GM19023 (cell line): Measurements from ENCODE around the gene TRPV4.

ENCODE experiments used
- ATAC-seq: cut with Tn5 transposase; IDR thresholded peaks from one replicate; pipeline ENCODE4 v1.9.1; 2021; ENCODE audit warnings: mild to moderate bottlenecking, moderate library complexity; ENCODE audit not compliant: unreplicated experiment

The TRPV4 gene

DNA sequence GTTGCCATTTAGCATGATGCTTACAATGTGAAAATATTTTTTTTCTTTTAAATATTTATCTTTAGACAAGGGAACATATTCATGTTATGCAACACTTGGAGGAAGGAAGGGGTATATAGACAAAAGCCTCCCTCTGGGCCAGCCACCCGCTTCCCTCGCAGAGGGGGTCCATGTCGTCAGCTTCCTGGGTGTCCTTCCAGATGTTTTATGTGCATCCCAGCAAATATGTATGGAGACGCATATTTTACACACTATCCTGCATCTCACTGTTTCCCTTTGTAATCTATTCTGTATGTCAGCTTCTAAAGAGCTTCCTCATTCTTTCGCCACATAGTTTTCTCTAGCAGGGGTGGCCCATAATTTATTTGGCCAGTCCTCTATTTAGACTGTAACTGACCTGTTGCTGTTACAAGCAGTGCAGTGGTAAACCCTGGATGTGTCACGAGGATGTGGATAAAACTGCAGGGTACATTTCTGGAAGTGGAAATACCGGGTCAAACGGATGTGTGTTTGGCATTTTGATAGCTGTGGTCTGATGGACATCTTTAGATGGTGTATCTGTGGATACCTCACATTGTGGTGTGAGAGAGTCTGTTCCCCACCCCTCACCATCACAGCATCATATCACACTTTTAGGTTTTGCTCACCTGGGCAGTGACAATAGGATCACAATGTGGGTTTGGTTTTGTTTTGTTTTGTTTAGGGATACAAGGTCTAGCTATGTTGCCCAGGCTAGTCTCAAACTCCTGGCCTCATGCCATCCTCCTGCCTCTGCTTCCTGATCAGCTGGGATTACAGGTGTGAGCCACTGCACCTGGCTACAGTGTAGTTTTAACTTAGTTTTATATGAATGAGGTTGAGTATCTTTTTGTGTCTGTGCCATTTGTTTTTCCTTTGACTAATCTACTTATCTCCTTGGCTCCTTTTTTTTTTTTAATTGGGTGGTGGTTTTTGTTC, 87.9 kb downstream of the TRPV4 start:
- no peak for ATAC-seq

DNA sequence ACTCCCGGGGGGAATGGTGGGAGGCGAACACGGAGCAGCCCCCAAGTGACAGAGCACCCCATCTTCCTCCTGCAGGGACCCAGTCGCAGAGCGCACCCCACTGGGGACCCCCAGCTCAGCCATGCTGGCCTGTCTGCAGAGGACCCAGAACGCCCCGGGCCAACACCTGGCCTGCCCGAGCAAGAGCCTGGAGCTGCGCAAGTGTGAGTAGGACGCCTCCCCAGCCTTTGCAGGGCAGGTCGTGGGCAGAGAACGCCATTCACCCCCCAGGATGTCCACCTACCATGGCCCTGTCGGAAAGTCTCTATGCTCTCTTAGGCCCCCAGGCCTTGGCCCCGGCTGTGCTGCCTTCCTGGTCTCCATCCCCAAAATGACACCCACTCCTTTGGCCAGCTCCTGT, 89.2 kb downstream of the TRPV4 start:
- no peak for ATAC-seq

DNA sequence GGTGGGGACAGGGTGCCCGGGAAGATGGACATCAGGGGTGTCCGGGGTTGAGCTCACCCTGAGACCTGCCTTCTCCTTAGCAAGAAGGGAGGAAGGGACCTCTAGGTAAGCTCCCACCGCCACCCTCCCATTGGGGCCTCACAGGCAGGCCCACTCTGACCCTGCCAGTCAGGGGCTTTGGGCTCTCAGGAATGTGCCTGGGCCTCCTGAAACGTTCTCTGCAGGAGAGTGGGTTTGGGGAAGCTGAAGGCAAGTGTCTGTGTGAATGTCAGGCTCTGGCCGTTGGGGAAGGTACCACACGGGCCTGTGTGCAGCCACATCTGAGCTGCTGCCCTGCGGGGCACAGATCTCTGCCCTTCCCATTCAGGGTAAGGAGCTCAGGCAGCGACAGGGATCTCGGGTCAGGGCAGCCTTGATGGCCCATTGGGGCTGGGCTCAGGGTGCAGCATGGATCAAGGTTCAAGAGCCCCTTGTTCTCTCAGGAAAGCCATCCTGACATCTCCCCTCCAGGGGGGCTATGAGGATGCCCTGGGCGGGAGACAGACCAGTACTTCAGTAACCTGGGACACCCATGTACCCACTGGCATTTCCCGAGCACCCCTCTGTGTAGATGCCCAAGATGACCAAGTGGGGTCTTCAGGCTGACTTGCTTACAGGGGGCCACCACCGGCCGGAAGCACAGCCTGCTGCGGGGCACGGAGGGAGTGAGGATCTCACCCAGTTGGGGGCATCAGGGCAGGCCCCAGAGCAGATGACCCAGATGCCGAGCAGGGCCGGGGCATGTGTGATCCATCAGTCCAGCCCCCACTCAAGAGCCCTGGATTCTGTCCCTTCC, 89.9 kb downstream of the TRPV4 start:
- ATAC-seq: no peak

DNA sequence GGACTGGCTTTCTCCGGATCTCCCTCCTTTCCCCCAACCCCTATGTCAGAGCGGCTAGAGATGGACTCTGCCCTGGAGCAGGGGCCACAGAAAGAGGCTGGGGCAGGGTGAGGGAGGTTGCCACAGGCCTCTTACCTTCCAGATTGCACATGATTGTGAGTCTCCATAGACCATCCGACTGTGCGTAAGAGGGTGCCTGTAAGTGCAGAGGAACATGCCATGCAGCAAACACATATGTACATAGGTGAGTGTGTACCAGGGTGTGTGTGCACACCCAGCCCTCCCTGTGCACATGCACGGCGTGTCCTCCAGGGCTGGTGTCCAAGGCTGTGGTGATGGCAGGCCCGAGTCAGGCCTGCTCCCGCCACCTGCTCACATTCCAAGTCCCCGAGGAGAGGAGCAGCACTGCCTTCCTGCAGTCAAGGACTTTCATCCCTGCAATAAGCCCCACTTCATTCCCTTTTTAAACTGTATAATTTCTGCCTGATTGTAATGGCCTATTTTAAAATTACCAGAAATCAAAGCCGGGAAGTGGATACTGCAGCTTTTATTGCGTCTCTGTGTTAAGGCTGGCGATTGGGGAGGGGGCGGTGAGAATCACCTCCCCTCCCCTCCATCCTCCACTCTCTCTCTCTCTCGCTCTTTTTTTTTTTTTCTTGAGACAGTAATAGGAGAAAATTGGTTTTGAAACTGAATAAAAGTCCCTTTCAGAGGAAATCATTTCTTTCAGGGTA, 91.1 kb downstream of the TRPV4 start:
- no peak for ATAC-seq

DNA sequence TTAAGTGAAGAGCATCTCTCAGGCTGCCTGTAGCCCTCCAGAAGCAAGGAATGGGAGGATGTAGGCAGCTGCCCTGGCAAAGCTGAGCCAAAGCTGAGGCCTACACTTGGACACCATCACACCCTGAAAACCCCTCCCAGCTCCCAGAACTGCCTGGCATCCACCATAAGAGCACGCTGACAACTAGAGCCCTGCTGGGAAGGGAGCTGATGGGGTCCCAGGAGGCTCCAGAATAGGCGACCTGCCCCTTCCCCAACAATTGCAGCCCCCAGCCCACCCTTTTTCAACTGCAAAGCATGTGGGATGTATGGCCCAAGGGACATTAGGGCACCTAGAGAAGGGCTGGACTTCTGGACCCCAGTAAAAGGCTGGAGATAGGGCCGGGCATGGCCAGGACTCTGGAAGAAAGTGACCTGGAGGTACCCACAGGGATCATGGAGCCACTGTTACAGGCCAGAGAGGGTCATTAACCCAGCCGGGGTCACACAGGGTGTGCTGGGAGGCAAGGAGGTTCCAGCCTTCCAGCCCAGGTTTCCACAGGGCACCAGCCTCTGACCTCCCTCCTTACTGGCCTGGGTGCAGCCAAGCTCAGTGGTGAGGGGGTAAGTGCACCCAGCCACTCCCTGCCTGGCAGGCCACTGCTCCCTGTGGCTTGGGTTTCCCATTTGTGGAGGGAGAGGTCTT, 91.8 kb downstream of the TRPV4 start:
- ATAC-seq: no peak

DNA sequence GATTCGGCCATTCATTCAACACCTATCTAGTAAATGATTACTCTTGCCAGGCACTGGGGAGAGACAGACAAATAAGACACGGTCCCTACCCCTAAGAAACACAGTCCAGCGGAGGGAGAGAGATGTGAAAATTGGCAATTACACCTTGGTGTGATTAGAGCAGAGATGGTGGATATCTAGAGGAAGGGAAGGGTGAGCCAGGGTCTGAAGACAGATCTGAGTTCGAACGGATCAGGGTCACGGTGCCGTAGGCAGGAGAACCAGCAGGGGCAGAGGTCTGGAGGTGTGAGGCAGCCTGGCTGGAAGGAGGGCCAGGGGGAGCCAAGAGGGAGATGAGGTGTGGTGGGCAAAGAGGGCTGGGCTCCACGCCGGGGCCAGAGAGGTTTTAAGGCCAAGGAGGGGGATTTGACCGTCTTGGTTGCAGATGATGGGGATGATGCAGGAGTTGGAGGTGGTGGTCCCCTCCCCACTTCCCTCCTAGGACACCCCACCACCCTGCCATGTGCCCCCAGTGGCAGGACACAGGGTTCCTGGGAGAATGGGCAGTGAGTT, 92.4 kb downstream of the TRPV4 start:
- ATAC-seq: no peak

DNA sequence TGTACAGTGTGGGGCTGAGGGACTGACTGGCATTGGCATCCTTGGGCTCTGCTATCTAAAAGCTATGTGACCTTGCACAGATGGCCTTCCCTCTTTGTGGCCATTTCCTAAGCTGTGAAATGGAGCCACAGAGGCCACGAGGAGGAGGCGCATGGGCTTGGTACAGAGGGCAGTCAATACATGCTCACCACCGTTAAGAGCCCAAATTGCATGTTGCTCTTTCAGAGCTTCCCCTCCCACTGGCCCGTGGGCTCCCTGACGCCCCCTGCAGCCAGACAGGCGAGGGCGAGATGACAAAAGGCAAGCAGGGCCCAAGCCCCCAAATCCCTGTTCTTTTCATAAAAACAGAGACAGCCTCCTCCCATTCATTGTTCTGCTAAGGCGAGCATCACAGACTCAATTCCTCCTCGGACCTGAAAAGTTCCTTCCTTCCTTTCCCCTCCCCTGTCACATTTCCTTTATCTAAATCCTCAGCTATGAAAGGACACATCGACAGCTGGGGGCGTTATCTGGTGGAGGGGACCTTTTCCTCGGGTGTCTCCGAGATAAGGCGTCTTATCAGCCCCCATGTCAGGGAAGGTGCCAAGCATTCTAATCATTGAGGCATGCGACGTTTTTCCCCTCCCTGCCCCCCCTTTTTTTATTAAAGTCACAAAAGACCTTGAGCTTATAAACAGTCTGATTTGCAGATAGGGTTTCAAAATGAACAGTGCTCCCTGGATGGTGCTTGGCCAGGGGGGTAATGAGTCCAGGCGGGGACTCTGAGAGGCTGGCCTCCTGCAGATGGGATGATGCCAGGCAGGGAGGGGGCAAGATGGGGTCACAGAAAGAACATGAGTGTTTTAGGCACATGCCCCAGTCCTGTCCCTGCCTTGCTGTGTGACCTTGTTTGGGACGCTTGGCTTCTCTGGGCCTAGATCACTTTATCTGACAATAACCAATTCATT, 93.2 kb downstream of the TRPV4 start:
- no peak for ATAC-seq

DNA sequence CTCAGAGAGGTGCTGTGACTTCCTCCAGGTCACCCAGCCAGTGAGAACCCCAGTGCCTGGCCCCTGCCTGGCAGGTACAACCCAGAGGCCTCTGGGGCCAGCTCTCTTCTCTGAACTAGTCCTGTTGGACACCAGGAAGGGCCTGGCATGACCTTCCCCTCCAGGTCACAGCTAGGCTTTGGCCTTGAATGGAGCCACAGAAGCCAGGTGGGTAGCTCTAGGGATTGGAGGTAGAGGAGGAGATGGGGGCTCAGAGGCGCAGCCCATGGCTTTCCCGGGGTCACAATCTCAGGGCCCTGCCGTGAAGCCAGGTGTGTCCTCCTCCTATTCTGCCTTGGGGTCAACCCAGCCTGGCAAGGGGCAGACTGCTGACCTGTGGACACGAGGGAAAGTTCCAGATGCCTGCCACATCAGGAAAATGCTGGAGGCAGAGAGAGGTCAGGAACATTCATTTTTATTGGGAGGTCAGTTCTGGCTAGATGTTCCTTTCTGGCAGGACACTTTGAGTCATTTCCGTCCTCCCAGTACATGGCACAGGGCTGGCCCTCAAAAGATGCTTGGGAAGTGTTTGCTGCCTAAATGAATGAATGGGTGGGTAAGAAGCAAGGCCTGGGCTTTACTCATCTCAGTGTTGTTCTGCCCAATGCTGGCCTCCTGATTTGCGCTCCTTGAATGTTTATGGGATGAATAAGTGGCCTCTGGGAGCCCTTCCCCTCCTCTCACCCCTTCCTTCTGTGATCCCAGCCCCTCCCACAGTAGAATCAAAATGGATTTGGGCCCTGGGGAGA, 94.1 kb downstream of the TRPV4 start:
- no peak for ATAC-seq

DNA sequence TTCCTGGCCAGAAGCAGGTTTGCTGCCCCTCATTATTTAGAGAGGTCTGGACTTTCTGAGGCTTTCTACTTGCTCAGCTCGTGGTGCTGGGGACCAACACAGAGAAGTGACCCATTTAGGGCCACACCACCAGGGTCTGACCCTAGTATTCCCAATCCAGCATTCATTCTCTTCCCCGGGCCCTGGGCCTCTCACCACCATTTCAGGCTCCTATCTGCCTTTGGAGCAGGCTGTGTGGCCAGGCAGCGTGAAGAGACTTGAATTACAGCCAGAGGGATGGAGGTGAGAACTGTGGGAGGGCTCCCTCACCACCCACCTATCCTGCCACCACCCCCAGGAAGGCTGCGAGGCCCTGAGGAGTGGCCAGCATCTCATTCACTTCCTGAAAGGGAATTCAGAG, 95.0 kb downstream of the TRPV4 start:
- no peak for ATAC-seq

DNA sequence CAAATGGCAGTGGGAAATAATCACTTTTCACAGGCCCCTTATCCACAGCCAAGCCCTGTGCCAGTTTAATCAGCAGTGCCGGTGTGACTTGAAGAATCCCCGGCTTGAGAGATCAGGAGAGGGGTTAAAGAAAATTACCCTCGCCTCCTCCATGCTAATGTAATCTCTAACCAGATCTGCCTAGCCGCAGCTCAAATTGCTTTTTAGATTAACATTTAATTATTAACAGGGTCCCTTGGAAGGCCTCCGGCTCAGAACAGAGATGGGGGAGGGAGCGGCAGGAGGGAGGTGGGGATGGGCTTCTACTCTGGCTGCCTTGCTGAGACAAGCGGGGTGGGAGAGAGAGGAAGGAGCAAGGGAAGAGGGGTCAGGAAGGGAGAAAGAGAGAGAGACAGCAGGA, 95.6 kb downstream of the TRPV4 start:
- ATAC-seq: no peak

DNA sequence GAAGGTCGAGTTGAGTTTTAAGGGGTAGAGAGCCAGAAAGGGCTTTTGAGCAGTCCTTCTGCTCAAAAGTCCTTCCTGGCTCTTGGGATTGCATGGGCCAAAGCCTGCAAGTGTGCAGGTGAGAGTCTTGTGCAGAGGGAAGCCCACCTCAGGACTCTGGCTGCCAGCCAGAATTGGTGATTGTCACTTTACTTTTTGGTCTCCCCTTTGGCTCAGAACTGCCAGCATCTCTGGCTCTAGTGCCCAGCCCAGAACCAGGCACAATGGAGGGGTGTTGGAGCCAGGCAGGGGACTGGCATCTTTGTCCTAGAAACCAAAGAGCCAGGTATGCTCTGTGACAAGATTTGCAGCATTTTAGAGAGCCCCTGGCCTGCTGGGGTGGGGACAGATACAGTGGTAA, 96.1 kb downstream of the TRPV4 start:
- no peak for ATAC-seq

DNA sequence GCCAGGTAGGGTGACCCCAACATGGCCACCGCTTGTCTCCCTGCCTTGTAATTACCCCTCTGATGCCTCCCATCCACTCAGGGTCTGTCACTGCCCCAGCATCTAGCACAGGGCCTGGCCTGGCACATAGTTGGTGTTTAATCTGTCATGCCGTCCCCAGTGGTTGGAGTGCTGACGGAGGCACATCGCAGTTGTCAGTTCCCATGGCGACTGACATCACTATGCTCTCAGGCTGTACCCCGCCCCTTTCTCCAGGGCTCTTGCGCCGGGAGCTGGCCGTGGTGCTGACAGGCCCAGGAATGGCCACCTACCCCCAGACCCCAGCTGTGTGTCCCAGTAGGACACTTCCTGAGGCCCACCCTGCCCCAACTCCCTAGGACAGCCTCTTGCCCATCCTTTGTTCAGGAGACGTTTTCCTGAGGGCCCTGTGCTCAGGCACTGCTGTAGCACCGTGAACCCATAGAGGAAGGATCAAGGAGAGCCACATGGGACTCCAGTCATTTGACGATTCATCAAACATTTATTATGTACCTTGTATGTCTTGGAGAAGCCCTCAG, 96.6 kb downstream of the TRPV4 start:
- ATAC-seq: no peak

DNA sequence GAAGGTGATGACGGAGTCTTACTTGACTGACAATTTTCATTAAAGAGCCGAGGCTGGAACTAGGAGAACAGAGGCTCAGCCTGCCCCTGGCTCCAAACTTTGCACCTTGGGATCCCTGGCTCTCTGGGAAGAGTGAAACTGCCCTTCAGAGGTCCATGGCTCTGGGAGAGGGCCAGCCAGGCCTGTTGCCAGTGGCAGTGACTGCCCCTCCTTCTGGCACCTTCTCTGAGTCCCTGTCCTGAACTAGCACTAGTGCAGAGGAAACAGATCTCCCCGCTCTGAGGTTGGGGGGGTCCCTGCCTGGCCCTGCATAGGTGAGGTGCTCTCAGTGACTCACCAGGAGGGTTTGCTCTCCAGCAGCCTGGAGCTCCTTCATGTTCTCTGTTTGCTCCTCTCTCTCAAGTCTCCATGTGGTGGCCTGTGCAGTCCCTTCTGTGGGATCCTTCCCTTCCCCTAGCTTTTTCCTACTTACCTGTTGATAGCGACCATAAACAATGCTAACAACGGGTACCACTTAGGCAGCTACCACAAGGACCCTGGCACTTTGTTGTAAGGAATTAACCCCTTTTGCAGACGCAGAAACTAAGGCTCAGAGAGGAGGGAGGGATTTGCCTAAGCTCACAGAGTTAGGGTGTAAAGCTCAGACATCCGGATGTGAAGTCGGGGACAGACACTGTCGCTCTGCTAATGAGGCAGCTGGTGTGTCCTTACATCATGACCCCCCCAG, 97.2 kb downstream of the TRPV4 start:
- ATAC-seq: no peak

DNA sequence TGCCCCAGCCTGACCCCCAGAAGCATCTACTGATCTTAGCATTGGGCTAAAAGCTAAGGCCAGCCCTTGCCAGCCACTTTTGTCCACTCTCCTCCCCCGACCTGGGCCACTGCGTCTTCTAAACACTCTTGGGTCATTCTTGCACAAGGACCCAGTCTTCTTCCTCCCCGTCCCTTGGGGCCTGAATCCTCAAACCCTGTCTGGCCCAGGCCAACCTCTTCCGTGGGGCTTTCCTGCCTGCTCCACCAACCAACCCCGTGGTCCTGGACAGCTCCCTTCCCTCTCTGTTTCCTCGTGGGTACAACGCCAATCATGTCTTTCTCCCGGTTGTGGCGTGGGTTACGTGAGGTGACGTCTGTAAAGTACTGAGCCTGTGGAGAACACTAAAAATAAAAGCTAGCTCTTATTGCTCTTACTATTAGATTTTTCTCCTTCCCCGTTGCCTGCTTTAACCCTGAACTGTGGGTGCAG, 98.1 kb downstream of the TRPV4 start:
- ATAC-seq: no peak

DNA sequence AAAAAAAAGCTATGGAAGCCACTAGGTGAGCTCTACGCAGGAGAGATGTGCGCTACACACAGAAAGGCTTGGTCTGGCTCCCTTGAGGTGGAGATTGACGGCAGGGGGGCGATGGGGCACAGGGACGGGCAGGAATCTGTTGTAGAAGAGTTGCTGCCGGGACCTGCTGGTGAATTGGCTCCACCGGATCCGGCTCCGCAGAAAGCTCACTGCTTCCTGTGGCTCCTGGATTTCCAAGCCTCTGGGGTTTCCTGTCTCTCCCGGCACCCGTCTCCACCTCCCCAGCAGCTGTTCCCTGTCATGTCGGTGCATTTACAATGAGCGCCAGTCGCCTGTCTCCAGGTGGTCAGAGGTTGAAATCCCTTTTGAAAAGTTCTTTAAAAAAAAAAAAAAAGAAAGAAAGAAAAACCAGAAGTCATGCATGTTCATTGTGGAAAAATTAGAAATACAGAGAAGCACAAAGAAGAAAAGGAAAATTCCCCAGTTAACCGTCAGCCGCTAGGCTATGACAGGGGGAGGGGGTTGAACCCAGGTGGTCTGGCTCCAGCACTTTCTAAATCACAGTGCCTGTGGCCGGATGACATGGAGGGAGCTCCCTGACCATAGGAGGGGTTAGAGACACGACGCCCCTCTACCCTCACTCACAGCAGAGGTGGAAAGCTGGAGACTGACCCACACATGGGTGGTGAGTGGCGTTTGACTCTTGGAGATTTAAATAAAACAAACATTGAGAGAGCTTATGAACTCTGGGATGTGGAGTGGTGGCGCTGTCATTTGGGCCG, 98.8 kb downstream of the TRPV4 start:
- ATAC-seq: no peak
